Measurements from ENCODE around the gene UBQLNL.

Gene UBQLNL

DNA sequence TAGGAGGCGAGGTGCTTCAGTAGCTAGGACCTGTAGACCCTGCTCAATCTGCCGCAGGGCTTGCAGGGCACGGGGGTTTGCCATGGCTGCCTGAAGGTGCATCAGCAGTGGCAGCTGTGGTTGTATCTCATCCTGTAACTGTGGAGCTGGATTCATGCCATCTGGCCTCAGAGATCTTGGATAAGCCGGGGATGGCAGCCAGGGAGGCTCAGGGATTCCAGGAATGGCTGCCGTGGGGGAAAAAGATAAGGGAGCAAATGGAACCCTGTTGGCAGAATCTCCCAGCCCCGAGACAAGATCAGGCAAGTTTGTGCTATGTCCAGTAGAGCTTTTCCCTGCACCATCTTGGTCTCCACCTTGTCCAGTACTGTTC lies 8.6 kb downstream of the UBQLNL start:
- no peak overlapping the region for H3K4me3 ChIP-seq (replicated peaks; ENCODE audit: insufficient read depth, low read length)
- H3K27me3 ChIP-seq (ENCODE audit: insufficient read depth, poor library complexity, severe bottlenecking) = peaks cover 9% of the 10 kb centered on the region
- no peak for DNase-seq (ENCODE audit: low read depth in 1 of 2, low spot score in 1 of 2)
- TF ChIP-seq, protein P1, sequence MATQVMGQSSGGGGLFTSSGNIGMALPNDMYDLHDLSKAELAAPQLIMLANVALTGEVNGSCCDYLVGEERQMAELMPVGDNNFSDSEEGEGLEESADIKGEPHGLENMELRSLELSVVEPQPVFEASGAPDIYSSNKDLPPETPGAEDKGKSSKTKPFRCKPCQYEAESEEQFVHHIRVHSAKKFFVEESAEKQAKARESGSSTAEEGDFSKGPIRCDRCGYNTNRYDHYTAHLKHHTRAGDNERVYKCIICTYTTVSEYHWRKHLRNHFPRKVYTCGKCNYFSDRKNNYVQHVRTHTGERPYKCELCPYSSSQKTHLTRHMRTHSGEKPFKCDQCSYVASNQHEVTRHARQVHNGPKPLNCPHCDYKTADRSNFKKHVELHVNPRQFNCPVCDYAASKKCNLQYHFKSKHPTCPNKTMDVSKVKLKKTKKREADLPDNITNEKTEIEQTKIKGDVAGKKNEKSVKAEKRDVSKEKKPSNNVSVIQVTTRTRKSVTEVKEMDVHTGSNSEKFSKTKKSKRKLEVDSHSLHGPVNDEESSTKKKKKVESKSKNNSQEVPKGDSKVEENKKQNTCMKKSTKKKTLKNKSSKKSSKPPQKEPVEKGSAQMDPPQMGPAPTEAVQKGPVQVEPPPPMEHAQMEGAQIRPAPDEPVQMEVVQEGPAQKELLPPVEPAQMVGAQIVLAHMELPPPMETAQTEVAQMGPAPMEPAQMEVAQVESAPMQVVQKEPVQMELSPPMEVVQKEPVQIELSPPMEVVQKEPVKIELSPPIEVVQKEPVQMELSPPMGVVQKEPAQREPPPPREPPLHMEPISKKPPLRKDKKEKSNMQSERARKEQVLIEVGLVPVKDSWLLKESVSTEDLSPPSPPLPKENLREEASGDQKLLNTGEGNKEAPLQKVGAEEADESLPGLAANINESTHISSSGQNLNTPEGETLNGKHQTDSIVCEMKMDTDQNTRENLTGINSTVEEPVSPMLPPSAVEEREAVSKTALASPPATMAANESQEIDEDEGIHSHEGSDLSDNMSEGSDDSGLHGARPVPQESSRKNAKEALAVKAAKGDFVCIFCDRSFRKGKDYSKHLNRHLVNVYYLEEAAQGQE (IDR thresholded peaks at IDR 0.05; ENCODE audit: insufficient replicate concordance, low read depth) = no peak
- TF ChIP-seq SPI1 (IDR thresholded peaks at IDR 0.05; ENCODE audit: borderline replicate concordance, low read depth) (no peak), GABPA (IDR thresholded peaks at IDR 0.05; ENCODE audit: low read depth) (no peak), POLR2AphosphoS5 (IDR thresholded peaks at IDR 0.05; ENCODE audit: low read depth) (no peak)
- TF ChIP-seq, protein P2, sequence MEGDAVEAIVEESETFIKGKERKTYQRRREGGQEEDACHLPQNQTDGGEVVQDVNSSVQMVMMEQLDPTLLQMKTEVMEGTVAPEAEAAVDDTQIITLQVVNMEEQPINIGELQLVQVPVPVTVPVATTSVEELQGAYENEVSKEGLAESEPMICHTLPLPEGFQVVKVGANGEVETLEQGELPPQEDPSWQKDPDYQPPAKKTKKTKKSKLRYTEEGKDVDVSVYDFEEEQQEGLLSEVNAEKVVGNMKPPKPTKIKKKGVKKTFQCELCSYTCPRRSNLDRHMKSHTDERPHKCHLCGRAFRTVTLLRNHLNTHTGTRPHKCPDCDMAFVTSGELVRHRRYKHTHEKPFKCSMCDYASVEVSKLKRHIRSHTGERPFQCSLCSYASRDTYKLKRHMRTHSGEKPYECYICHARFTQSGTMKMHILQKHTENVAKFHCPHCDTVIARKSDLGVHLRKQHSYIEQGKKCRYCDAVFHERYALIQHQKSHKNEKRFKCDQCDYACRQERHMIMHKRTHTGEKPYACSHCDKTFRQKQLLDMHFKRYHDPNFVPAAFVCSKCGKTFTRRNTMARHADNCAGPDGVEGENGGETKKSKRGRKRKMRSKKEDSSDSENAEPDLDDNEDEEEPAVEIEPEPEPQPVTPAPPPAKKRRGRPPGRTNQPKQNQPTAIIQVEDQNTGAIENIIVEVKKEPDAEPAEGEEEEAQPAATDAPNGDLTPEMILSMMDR (IDR thresholded peaks at IDR 0.05; ENCODE audit: insufficient read depth, low read length) = no peak
- H3K27ac ChIP-seq (replicated peaks) = no peak overlapping the region

DNA sequence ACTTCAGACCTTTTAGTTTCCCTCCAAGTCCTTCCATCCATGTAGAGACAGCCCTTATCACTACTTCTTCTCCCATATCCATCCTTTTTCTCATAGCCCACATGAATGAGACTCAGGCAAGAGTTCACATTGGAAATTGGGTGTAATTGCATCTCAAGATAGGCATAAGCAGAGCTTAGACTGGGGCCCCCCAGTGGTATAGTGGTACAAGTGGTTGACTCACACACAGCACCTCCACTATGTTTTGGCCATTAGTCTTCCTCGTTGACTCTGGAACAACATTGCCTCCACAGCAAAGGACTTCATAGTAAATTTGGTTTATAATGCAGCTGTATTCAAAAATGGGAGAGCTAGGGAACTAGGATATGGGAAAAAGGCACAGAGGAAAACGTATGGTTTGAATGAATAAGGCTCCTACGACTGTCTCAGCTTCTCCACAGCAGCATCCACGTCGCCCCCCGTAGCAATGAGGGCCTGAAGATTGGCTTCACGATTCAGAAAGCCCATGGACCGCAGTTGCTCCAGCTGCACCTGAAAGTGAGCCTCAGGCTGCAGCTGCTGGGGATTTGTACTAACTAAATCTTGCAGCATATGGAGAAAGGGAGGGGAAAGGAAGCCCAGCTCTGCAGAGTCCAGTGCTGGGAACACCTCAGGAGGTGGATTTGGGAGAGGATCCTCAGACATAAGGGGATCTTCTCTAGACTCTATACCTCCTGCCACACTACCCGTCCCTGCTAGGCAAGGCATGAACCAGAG lies 9.1 kb downstream of the UBQLNL start:
- no peak for DNase-seq (ENCODE audit: low read depth in 1 of 2, low spot score in 1 of 2)
- peaks cover 9% of the 10 kb centered on the region for H3K27me3 ChIP-seq (ENCODE audit: insufficient read depth, poor library complexity, severe bottlenecking)
- no peak overlapping the region for H3K27ac ChIP-seq (replicated peaks)
- H3K4me3 ChIP-seq (replicated peaks; ENCODE audit: insufficient read depth, low read length) = no peak overlapping the region
- TF ChIP-seq, protein P2 (IDR thresholded peaks at IDR 0.05; ENCODE audit: insufficient read depth, low read length) = no peak
- TF ChIP-seq POLR2AphosphoS5 (IDR thresholded peaks at IDR 0.05; ENCODE audit: low read depth) (no peak), SPI1 (IDR thresholded peaks at IDR 0.05; ENCODE audit: borderline replicate concordance, low read depth) (no peak), GABPA (IDR thresholded peaks at IDR 0.05; ENCODE audit: low read depth) (no peak)
- TF ChIP-seq, protein P1 (IDR thresholded peaks at IDR 0.05; ENCODE audit: insufficient replicate concordance, low read depth) = no peak

DNA sequence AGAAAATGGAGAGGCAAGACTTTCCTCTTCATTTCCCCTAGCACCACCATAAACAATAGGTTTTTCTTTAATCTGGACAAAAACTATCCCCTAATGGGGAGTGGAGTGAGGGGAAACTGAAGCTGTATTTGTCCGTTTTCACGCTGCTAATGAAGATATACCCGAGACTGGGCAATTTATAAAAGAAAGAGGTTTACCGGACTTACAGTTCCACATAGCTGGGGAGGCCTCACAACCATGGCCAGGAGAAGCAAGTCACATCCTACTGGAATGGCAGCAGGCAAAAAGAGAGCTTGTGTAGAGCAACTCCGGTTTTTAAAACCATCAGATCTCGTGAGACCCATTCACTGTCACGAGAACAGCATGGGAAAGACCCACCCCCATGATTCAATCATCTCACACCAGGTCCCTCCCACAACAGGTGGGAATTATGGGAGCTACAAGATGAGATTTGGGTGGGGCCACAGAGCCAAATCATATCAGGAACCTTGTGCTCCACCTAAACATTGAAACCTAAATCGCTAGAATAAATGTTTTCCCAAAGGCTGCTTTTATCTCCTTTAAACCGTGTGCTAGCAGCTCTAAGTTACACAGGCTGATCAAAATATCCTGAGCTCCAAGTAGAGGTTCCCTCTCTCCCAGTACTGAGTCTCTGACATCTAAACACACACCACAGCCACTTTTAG lies 11.0 kb downstream of the UBQLNL start:
- no peak overlapping the region for H3K4me3 ChIP-seq (replicated peaks; ENCODE audit: insufficient read depth, low read length)
- H3K27ac ChIP-seq (replicated peaks) = no peak overlapping the region
- TF ChIP-seq GABPA (IDR thresholded peaks at IDR 0.05; ENCODE audit: low read depth) (no peak), POLR2AphosphoS5 (IDR thresholded peaks at IDR 0.05; ENCODE audit: low read depth) (no peak), SPI1 (IDR thresholded peaks at IDR 0.05; ENCODE audit: borderline replicate concordance, low read depth) (no peak)
- TF ChIP-seq, protein P1 (IDR thresholded peaks at IDR 0.05; ENCODE audit: insufficient replicate concordance, low read depth) = no peak
- TF ChIP-seq, protein P2 (IDR thresholded peaks at IDR 0.05; ENCODE audit: insufficient read depth, low read length) = no peak
- no peak for DNase-seq (ENCODE audit: low read depth in 1 of 2, low spot score in 1 of 2)
- peaks cover 2% of the 10 kb centered on the region for H3K27me3 ChIP-seq (ENCODE audit: insufficient read depth, poor library complexity, severe bottlenecking)

All from HL-60 (cell line).